ENCODE measurements around the gene MYMX.
"Not testable (repeated sequence)": the region's sequence is repeated elsewhere in the genome, so short reads cannot be mapped to it uniquely, and the experiment has no call there.

MYMX gene

DNA sequence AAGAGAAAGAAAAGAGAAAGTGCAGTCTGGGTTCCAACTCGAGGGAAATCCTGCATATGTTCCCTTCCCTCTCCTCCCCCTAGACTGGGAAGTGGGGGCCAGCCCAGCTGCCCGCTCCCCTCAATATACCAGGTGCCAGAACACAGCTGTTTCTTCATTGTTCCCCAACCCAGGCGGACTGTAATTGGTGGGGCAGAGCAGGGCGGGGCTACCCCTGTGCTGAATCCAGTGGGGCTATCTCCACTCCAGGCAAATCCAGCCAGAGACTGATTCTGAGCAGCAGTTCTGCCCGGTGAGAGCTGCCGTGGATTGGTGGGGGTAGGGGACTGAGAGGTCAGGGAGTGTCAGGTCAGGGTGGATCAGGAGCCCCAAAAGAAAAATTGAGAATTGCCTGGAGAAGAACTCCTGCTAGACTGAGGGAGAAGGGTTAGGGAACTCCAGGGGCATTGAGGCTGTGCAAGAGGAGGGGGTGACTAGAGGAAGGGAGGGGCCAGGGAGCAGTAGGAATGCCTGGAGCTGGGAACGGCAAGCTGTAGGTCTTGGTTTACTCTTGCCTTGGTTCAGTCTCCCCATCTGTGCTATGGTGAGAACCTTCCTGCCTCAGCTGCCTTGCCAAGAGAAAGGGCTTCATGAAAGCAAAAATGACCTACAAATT, at the start of gene MYMX:
MYMX (plus strand) TSS at position 250 of the 655 bp plus-strand sequence. CDS start 546 bp downstream, outside the sequence.
- no peak for DNase-seq (ENCODE audit: low read depth in 2 of 2)

DNA sequence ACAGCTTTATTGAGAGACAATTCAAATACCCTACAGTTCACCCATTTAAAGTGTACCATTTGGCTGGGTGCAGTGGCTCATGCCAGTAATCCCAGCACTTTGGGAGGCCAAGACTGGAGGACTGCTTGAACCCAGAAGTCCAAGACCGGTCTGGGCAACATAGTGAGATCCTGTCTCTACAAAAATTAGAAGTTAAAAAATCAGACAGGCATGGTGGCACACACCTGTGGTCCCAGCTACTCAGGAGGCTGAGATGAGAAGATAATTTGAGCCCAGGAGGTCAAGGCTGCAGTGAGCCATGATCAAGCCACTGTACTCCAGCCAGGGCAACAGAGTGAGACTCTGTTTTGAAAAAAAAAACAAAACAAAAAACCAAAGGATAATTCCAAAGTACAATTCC, 49.2 kb upstream of the MYMX start:
- DNase-seq (ENCODE audit: low read depth in 2 of 2) = no peak

DNA sequence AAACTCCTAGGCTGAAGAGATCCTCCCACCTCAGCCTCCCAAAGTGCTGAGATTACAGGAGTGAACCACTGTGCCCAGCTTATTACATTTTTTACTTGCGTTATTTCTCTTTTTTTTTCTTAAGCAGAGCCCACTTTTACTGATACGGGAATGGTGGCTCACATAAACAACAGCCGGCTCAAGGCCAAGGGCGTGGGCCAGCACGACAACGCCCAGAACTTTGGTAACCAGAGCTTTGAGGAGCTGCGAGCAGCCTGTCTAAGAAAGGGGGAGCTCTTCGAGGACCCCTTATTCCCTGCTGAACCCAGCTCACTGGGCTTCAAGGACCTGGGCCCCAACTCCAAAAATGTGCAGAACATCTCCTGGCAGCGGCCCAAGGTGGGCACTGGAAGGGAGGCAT, 47.6 kb upstream of the MYMX start:
- no peak for DNase-seq (ENCODE audit: low read depth in 2 of 2)

DNA sequence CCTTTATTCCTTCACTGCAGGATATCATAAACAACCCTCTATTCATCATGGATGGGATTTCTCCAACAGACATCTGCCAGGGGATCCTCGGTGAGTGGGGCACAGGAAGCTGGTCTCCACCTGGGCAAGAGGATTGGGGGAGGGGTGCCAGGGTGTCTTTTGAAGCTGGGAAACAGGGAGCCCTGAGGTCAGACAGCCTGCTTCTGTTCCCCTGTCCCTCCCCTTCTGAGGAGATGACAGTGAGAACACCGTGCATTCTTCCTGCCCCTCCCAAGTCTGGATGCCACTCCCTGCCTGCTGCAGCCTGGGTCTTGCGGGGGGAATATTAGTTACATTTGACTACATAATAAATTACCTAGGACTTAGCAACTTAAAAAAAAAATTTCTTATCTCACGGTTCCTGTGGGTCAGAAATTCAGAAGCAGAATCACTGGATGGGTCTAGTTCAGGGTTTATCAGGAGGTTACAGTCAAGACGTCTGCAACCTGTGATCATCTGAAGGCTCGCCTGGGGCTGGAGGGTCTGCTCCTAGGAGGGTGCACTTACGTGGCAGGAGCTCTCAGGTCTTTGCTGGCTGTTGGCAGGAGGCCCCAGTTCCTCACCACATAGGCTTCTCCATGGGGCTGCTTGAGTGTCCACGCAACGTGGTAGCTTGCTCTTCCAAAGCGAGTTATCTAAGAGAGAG, 46.7 kb upstream of the MYMX start:
- no peak for DNase-seq (ENCODE audit: low read depth in 2 of 2)

DNA sequence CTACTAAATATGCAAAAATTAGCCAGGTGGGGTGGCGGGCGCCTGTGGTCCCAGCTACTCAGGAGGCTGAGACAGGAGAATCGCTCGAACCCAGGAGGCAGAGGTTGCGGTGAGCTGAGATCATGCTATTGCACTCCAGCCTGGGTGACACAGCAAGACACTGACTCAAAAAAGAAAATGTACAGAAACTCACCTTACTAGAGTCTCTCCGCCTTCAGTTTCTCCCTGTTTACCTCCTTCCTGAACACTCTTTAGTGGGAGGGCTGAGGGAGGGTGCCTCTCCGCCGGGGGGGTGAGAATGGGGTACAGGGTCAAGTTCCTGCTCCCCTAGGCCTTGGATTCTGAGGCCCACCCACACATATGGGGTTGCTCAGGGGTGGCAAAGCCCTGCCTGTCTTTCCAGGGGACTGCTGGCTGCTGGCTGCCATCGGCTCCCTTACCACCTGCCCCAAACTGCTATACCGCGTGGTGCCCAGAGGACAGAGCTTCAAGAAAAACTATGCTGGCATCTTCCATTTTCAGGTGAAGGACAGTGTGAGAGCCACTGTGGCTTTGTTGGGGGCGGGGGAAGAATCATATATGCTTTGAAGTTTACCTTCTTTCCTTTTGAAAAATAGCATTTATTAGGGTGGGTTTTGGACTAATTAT, 44.7 kb upstream of the MYMX start:
- no peak for DNase-seq (ENCODE audit: low read depth in 2 of 2)

DNA sequence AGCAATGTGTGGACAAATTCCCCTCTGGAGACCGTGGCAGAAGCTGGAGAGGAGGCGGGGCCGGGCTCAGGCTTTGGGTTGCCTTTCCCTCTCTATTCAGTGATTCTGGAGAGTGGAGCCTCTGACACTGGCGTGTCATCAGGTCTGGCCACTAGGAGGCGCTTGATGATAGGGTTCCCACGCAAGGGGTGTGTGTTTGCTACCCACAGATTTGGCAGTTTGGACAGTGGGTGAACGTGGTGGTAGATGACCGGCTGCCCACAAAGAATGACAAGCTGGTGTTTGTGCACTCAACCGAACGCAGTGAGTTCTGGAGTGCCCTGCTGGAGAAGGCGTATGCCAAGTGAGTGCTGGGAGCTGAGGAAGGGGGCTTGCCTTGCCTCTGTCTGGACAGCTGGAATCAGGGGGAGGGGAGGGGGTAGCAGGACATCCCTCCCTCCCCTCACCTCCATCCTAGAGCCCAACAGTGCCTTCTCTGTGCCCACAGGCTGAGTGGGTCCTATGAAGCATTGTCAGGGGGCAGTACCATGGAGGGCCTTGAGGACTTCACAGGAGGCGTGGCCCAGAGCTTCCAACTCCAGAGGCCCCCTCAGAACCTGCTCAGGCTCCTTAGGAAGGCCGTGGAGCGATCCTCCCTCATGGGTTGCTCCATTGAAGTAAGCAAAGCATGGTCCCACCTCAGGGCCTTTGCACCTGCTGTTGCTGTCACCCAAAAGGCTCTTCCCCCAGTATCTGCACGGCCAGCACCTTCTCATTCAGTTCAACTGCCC, 43.8 kb upstream of the MYMX start:
- peak; percentile 70 to 74 for DNase-seq (ENCODE audit: low read depth in 2 of 2)

DNA sequence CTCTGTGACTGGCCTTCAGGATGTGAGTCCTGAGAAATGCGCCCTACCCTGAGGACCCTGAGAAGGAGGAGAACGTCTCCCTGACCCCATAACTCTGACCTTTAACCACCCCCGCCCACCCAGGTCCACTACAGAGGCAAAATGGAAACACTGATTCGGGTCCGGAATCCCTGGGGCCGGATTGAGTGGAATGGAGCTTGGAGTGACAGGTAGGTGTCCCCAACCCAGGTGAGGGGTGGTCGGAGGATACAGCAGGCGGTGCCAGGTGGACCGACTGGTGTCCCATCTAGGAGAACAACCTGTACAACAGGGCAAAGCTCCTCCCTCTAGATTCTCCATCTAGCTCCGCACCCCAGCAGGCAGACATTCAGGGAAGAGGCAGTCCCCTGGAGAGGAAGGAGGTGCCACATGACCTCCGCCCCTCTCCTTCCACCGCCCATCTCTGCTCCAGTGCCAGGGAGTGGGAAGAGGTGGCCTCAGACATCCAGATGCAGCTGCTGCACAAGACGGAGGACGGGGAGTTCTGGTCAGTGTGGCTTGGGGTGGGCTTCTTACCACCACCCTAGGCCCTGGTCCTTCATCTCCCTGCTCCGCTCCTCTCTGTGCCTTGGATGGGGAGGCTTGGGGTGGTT, 40.5 kb upstream of the MYMX start:
- no peak for DNase-seq (ENCODE audit: low read depth in 2 of 2)

DNA sequence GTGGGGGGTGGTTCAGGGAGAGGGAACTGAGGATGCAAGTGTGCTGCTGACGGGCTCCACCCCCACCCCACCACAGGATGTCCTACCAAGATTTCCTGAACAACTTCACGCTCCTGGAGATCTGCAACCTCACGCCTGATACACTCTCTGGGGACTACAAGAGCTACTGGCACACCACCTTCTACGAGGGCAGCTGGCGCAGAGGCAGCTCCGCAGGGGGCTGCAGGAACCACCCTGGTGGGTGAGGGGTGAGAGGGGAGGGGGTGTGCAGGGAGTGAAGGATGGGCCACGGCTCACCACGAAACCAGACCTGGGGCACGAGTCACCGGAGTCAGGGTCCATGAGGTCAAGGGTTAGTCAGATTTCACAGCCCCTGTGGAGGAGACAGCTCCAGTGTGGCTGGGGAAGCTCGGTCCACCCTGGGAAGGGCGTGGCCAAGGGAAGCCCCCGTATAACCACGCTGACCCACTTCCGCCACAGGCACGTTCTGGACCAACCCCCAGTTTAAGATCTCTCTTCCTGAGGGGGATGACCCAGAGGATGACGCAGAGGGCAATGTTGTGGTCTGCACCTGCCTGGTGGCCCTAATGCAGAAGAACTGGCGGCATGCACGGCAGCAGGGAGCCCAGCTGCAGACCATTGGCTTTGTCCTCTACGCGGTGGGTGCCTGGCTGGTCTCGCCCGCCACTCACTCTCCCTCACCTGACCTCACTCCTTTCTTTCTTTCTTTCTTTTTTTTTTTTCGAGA, 39.8 kb upstream of the MYMX start:
- no peak for DNase-seq (ENCODE audit: low read depth in 2 of 2)

DNA sequence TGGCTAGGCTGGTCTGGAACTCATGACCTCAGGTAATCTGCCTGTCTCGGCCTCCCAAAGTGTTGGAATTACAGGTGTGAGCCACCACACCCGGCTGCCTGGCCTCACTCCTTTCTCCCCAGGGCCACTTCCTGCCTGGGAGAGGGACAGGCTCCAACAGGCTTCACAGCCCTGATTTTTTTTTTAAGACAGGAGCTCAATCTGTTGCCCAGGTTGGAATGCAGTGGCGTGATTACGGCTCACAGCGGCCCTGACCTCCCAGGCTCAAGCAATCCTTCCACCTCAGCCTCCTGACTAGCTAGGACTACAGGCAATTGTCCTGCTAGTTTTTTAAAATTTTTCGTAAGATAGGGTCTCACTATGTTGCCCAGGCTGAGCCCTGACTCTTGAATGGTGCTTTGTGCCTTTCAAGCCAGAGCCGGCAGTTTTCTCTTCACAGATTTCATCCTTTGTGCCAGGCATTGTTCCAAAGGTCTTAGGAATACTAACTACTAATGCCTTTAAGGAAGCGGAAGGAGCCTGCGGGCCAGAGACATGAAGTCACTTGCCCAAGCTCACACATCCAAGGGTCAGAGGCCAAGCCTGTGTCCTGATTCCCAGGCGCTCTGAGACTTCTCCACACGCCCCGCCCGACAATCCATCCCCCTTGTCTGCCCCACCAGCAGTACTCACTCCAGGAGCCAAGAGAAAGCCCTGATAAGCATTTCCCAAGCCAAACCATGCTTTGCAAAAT, 38.9 kb upstream of the MYMX start:
- no peak for DNase-seq (ENCODE audit: low read depth in 2 of 2)

DNA sequence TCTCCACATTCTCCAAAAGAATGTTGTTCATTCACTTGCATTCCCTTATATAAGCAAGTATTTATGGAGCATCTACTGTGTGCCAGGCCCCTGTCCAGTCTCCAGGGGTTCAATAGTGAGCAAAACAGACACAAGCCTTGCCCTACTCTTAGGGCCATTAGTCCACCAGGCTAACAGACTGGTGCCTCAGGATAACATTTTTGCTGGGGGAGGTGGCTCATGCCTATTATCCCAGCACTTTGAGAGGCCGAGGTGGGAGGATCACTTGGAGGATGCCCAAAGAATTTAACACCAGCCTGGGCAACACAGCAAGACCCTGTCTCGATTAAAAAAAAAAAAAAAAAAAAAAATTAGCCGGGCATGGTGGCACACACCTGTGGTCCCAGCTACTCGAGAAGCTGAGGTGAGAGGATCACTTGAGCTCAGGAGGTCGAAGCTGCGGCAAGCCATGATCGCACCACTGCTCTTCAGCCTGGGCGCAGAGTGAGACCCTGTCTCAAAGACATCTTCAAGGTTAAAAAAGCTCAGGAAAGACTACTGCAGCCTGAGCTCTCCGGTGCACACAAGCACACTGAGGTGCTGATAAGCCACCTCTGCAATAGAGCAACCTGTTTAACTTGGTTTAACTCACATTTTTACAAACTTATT, 38.2 kb upstream of the MYMX start:
- no peak for DNase-seq (ENCODE audit: low read depth in 2 of 2)

DNA sequence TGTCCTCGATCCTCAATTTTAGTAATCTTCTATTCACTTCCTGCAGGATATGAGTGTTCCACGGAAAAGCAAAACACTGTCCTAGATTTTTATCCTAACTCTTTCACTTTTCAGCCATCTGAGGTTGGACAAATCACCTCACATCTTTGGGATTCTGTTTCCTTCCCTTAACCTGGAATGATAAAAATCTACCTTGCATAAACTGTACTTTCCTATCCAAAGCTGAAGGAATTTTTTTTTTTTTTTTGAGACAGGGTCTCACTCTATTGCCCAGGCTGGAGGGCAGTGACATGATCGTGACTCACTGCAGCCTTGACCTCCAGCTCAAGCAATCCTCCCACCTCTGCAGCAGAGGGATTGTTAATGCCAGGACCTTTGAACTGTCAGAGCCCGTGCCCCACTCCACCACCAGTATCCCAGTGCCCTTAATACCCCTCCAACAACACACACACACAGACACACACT, 37.6 kb upstream of the MYMX start:
- DNase-seq (ENCODE audit: low read depth in 2 of 2) = no peak

DNA sequence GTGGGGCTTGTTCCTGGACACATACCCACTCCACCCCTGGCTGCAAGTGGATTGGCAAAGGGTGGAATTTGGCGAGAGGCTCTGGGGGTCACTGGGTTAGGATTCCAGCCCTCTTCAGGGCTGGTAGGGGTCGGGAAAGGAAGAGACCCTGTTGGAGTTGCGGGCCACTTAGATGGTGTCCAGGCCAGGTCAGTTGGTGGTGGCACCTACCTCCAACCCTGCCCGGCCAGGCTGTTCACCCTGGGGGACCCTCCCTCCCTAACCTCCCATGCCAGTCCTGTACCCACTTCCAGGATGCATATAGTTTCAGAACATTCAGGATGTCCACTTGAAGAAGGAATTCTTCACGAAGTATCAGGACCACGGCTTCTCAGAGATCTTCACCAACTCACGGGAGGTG, 37.1 kb upstream of the MYMX start:
- DNase-seq (ENCODE audit: low read depth in 2 of 2) = no peak

DNA sequence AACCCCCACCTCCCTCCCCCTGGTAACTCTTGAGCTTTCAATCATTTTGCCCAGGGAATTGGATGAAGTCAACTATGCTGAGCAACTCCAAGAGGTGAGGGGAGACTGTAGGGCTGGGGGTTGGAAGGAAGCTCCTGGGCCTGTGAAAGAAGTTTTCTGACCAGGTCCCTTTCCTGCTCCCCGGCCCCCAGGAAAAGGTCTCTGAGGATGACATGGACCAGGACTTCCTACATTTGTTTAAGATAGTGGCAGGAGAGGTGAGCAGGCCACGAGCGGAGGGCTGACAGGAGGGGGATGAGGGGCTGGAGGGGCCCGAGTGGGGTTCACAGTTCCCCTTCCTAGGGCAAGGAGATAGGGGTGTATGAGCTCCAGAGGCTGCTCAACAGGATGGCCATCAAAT, 36.3 kb upstream of the MYMX start:
- no peak for DNase-seq (ENCODE audit: low read depth in 2 of 2)

DNA sequence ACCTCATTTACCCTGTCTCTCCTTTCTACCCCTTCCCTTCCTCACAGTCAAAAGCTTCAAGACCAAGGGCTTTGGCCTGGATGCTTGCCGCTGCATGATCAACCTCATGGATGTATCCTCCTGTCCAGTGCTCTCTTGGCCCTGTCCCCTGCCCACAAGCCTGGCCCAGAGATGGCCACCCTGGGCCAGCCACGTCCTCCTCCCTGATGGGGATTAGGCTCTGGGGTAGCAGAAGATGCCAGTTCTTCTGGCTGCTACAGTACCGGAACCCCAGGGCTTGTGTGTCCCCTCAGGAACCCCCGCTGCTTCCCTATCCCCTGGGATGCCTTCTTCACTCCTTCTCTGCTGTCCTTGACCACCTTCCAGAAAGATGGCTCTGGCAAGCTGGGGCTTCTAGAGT, 35.8 kb upstream of the MYMX start:
- no peak for DNase-seq (ENCODE audit: low read depth in 2 of 2)

DNA sequence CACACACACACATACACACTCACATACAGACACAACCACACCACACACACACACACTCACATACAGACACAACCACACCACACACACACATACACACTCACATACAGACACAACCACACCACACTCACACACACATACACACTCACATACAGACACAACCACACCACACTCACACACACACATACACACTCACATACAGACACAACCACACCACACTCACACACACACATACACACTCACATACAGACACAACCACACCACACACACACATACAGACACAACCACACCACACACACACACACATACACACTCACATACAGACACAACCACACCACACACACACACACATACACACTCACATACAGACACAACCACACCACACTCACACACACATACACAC, 34.9 kb upstream of the MYMX start:
- DNase-seq (ENCODE audit: low read depth in 2 of 2) = not testable (repeated sequence)

DNA sequence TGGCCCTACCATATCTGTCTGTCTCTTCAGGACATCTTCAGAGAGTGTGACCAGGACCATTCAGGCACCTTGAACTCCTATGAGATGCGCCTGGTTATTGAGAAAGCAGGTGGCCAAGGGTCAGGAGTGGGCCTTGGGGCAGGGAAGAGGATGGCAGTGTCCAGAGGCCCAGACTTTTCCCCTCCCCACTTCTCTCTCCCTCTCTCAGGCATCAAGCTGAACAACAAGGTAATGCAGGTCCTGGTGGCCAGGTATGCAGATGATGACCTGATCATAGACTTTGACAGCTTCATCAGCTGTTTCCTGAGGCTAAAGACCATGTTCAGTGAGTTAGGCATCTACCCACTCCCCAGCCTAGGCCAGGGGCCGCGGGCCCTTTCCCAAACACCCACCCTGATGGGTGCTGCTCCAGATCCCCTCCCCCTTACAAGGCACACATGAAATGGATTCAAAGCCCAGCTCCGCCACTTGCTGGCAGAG, 33.8 kb upstream of the MYMX start:
- no peak for DNase-seq (ENCODE audit: low read depth in 2 of 2)

DNA sequence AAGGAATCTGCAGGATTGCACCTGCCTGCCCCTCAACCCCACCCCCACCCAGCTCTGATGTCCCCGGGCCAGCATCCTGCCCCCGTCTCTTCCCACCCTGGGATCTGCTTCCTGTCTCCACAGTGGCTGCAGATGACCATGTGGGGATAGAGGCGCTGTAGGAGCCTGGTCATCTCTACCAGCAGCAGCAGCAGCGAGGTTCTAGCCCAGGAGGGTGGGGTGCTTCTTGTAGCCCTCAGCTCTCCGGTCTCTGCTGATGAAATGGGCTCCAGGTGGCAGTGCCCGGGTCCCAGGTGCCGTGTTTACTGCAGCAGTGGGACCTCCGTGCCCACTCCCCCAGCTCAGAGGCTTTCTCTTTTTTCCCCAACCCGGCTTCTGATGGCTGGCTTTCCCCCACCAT, 32.9 kb upstream of the MYMX start:
- DNase-seq (ENCODE audit: low read depth in 2 of 2) = no peak

DNA sequence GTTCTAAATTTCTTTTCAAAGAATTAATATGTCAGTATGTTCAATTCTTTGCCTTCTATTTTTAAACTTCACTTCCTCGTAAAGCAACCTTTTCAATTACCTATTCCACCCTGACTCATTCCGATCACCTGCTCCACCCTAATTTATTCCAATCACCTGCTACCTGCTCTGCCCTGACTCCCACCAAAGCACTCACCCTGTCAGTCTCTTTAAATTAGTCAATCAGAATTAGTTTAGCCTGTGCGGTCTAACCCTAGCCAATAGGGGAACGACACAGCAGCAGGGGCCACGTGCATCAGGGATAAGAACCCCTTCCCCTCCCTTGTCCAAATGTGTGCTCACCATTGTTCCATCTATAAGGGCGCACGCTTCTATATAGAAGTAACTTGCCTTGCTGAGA, 31.4 kb upstream of the MYMX start:
- DNase-seq (ENCODE audit: low read depth in 2 of 2) = not testable (repeated sequence)

DNA sequence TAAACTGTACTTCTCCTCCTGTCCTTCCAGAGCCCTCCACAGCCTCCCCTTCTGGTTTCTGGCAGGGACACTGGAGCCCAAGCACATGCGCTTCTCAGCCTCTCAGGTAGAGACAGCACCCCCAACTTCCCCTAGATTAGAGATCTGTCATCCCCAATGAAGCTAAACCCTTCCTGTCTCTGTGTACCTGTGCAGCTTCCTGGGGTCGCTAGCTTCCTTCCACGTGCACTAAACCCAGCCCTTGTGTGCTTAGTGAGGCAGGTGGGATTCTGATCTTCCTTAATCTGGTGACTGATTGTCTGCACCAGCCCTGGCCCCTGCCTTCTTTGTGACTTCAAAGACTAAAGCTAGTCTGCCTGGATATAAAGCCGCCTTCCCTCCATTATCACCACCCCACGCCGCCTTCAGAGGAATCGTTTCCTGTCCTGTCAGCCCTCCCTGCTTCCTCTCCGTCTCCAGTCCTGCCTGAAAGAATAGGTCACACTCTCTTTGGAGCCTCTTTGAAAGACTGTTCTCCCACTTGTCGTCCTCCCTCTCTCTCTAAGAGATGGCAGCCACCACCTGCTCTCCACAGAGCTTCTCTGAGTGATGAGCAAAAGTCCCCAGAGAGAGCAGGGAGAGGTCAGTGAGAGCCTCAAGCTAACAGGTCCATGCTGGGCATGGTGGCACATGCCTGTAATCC, 30.6 kb upstream of the MYMX start:
- DNase-seq (ENCODE audit: low read depth in 2 of 2) = no peak
